H1 (cell line): ENCODE results near the gene NET1. TPM values are rescaled to one million over a fixed set of nuclear protein-coding genes. Genes with fewer than 3 reads are reported as not detected.

Experiments
- CTCF ChIA-PET: fragments of 300-600 bp; sonication (Branson Sonifier 250); formaldehyde crosslinking; loops from one replicate; lab custom pipeline; 2021; ENCODE audit not compliant: partially characterized antibody; lab: Charles Lee
- POLR2A ChIA-PET: fragments of 300-600 bp; sonication (Branson Sonifier 250); formaldehyde crosslinking; loops from one replicate; lab custom pipeline; 2021; ENCODE audit warnings: inconsistent platforms; ENCODE audit not compliant: partially characterized antibody; lab: Charles Lee
- DNase-seq, 2 experiments: peaks; one replicate each; pipeline versions ENCODE4 v3.0.0 to v3.0.0-alpha.2; 2010 to 2022; ENCODE audit warnings: low spot score in 2 of 2, low read depth in 1 of 2, mixed read lengths in 1 of 2
- FAIRE-seq: peaks from 2 replicates; lab custom pipeline; 2011; peaks lifted over from hg19 to GRCh38; lab: Jason Lieb, UNC
- H2AFZ ChIP-seq: 2 replicates; pipeline ENCODE4 v1.8.1; 2012; ENCODE audit warnings: low read length, inconsistent platforms
- H2AK5ac ChIP-seq: 2 replicates; pipeline ENCODE4 v1.6.1; 2013; ENCODE audit warnings: low read depth, low read length
- H2BK120ac ChIP-seq: replicated peaks from 2 replicates; pipeline ENCODE3; 2013; ENCODE audit warnings: low read depth, low read length, inconsistent platforms
- H2BK12ac ChIP-seq: 2 replicates; pipeline ENCODE4 v1.6.1; 2013; ENCODE audit warnings: low read depth, low read length
- H2BK15ac ChIP-seq: 2 replicates; pipeline ENCODE4 v1.6.1; 2013; ENCODE audit warnings: low read length
- H2BK20ac ChIP-seq: 2 replicates; pipeline ENCODE4 v1.6.1; 2013; ENCODE audit warnings: low read length
- H2BK5ac ChIP-seq: 2 replicates; pipeline ENCODE4 v1.6.1; 2013; ENCODE audit warnings: low read depth, low read length
- H3K14ac ChIP-seq: 2 replicates; pipeline ENCODE4 v1.6.1; 2013; ENCODE audit warnings: inconsistent platforms; ENCODE audit not compliant: insufficient read length
- H3K18ac ChIP-seq: 2 replicates; pipeline ENCODE4 v1.6.1; 2013; ENCODE audit warnings: low read length; ENCODE audit errors: extremely low read depth
- H3K23ac ChIP-seq: 2 replicates; pipeline ENCODE4 v1.6.1; 2013; ENCODE audit warnings: inconsistent platforms; ENCODE audit not compliant: insufficient read length
- H3K23me2 ChIP-seq: 2 replicates; pipeline ENCODE4 v1.6.1; 2013; ENCODE audit warnings: low read depth, low read length
- H3K27ac ChIP-seq: 2 replicates; pipeline ENCODE4 v1.6.1; 2011; ENCODE audit warnings: low read depth, low read length, inconsistent platforms
- H3K27me3 ChIP-seq, 4 experiments: replicated peaks in 1 of 4; 1 replicate in 1 of 4; 2 replicates in 3 of 4; pipeline versions ENCODE4 v1.6.1 to v1.8.1; 2011 to 2013; ENCODE audit warnings: low read length in 3 of 4, mild to moderate bottlenecking in 3 of 4, inconsistent platforms in 2 of 4, mixed read lengths in 2 of 4, moderate library complexity in 1 of 4; ENCODE audit not compliant: control insufficient read depth in 3 of 4, insufficient read depth in 3 of 4; ENCODE audit errors: extremely low read depth in 1 of 4
- H3K36me3 ChIP-seq, 4 experiments: 2 replicates each; pipeline versions ENCODE4 v1.6.1 to v1.8.1; 2011 to 2013; ENCODE audit warnings: mild to moderate bottlenecking in 4 of 4, low read length in 3 of 4, moderate library complexity in 2 of 4, control low read depth in 1 of 4, inconsistent platforms in 1 of 4; ENCODE audit not compliant: insufficient read depth in 4 of 4, control insufficient read depth in 2 of 4
- H3K4ac ChIP-seq: replicated peaks from 2 replicates; pipeline ENCODE3; 2013; ENCODE audit warnings: low read length, low read depth, mixed read lengths, inconsistent platforms; ENCODE audit not compliant: insufficient read length
- H3K4me1 ChIP-seq, 4 experiments: replicated peaks in 1 of 4; 1 replicate in 1 of 4; 2 replicates in 3 of 4; pipeline versions ENCODE4 v1.6.1 to v1.8.1; 2011 to 2013; ENCODE audit warnings: low read length in 3 of 4, inconsistent platforms in 2 of 4, mixed read lengths in 1 of 4; ENCODE audit not compliant: insufficient read depth in 4 of 4, control insufficient read depth in 3 of 4
- H3K4me2 ChIP-seq, 2 experiments: 2 replicates each; pipeline versions ENCODE4 v1.6.1 to v1.8.1; 2011 to 2013; ENCODE audit warnings: low read depth in 2 of 2, low read length in 2 of 2, control low read depth in 1 of 2, inconsistent platforms in 1 of 2, mild to moderate bottlenecking in 1 of 2; ENCODE audit not compliant: insufficient read depth in 1 of 2
- H3K4me3 ChIP-seq, 4 experiments: fragments of 200-600, 300-600 bp in 1 of 4; sonication (generic), shearing (Covaris generic), sonication (Bioruptor Twin) in 1 of 4; 2 replicates each; pipeline versions ENCODE4 v1.5.1 to v1.8.1; 2011 to 2016; ENCODE audit warnings: low read length in 4 of 4, low read depth in 3 of 4, control low read depth in 2 of 4, inconsistent platforms in 2 of 4, mild to moderate bottlenecking in 2 of 4, mixed read lengths in 1 of 4, moderate library complexity in 1 of 4; ENCODE audit not compliant: insufficient read depth in 2 of 4; ENCODE audit errors: extremely low read depth in 1 of 4
- H3K56ac ChIP-seq: replicated peaks from 2 replicates; pipeline ENCODE3; 2013; ENCODE audit warnings: low read depth, mild to moderate bottlenecking, mixed read lengths, low read length, inconsistent platforms; ENCODE audit not compliant: insufficient read length
- H3K79me1 ChIP-seq: 2 replicates; pipeline ENCODE4 v1.6.1; 2013; ENCODE audit warnings: low read depth, low read length, control low read depth
- H3K79me2 ChIP-seq, 2 experiments: 2 replicates each; pipeline versions ENCODE4 v1.6.1 to v1.8.1; 2012 to 2013; ENCODE audit warnings: low read length in 2 of 2, mild to moderate bottlenecking in 2 of 2, inconsistent platforms in 1 of 2; ENCODE audit not compliant: insufficient read depth in 2 of 2, control insufficient read depth in 1 of 2
- H3K9ac ChIP-seq, 4 experiments: replicated peaks in 1 of 4; 1 replicate in 1 of 4; 2 replicates in 3 of 4; pipeline versions ENCODE4 v1.6.1 to v1.8.1; 2011 to 2013; ENCODE audit warnings: low read depth in 3 of 4, low read length in 3 of 4, control low read depth in 2 of 4, mild to moderate bottlenecking in 2 of 4, moderate library complexity in 2 of 4, inconsistent platforms in 1 of 4; ENCODE audit errors: extremely low read depth in 1 of 4
- H3K9me3 ChIP-seq, 2 experiments: 2 replicates each; pipeline versions ENCODE4 v1.6.1 to v1.8.1; 2012 to 2013; ENCODE audit warnings: mild to moderate bottlenecking in 2 of 2, moderate library complexity in 2 of 2, control low read depth in 1 of 2, inconsistent platforms in 1 of 2, low read depth in 1 of 2, low read length in 1 of 2, mixed read lengths in 1 of 2; ENCODE audit not compliant: insufficient read depth in 2 of 2
- H4K20me1 ChIP-seq, 2 experiments: replicated peaks in 1 of 2; 2 replicates each; pipeline versions ENCODE3 to v1.8.1; 2011 to 2013; ENCODE audit warnings: inconsistent platforms in 2 of 2, low read length in 2 of 2, mild to moderate bottlenecking in 1 of 2; ENCODE audit not compliant: insufficient read depth in 2 of 2, control insufficient read depth in 1 of 2
- H4K5ac ChIP-seq: 2 replicates; pipeline ENCODE4 v1.6.1; 2013; ENCODE audit warnings: low read length, low read depth, mixed read lengths, inconsistent platforms; ENCODE audit not compliant: insufficient read length
- H4K8ac ChIP-seq: 2 replicates; pipeline ENCODE4 v1.8.0; 2013; ENCODE audit warnings: mild to moderate bottlenecking, moderate library complexity, low read length, inconsistent platforms; ENCODE audit not compliant: insufficient read depth; ENCODE audit errors: extremely low read depth
- H4K91ac ChIP-seq: replicated peaks from 2 replicates; pipeline ENCODE3; 2013; ENCODE audit warnings: low read length, mixed read lengths, inconsistent platforms; ENCODE audit not compliant: insufficient read length
- CBX5 ChIP-seq: fragments of 300-800, 300-1000 bp; sonication (generic); IDR thresholded peaks from 2 replicates; pipeline ENCODE4 v1.7.1; 2016; ENCODE audit warnings: antibody characterized with exemption, low read length, low read depth
- KDM1A ChIP-seq: fragments of 200-600, 300-600 bp; sonication (generic); IDR thresholded peaks from 2 replicates; pipeline ENCODE4 v1.7.1; 2016; ENCODE audit warnings: mild to moderate bottlenecking, low read length, borderline replicate concordance
- NRF1 ChIP-seq: IDR thresholded peaks from 2 replicates; pipeline ENCODE4 v1.6.1; 2011; ENCODE audit warnings: mild to moderate bottlenecking, low read depth, low read length, improper control_type of control experiment
- POLR2AphosphoS5 ChIP-seq: IDR thresholded peaks from 2 replicates; pipeline ENCODE4 v1.6.1; 2011; ENCODE audit warnings: low read depth, low read length
- RAD21 ChIP-seq, 2 experiments: IDR thresholded peaks in 1 of 2; conservative IDR thresholded peaks in 1 of 2; 2 replicates each; pipeline ENCODE4 v1.6.1; 2011; ENCODE audit warnings: low read depth in 2 of 2, low read length in 2 of 2, improper control_type of control experiment in 1 of 2, inconsistent platforms in 1 of 2, mild to moderate bottlenecking in 1 of 2, moderate library complexity in 1 of 2
- RNF2 ChIP-seq: fragments of 200-900, 300-1000 bp; sonication (generic); IDR thresholded peaks from 2 replicates; pipeline ENCODE4 v1.7.1; 2016; ENCODE audit warnings: borderline replicate concordance, low read depth, mild to moderate bottlenecking, antibody characterized with exemption, low read length; ENCODE audit not compliant: poor library complexity, severe bottlenecking; ENCODE audit errors: missing control alignments
- RXRA ChIP-seq: IDR thresholded peaks from 2 replicates; pipeline ENCODE4 v1.6.1; 2011; ENCODE audit warnings: low read depth, mild to moderate bottlenecking, low read length, moderate library complexity; ENCODE audit not compliant: insufficient read depth
- SAP30 ChIP-seq: fragments of 300-600 bp; sonication (generic); IDR thresholded peaks from 2 replicates; pipeline ENCODE4 v1.7.1; 2012; ENCODE audit warnings: low read length, moderate library complexity, mild to moderate bottlenecking, inconsistent platforms; ENCODE audit not compliant: insufficient read depth, insufficient replicate concordance
- TAF7 ChIP-seq: optimal IDR thresholded peaks from 2 replicates; pipeline ENCODE3; 2011; ENCODE audit warnings: low read depth, mild to moderate bottlenecking, inconsistent platforms, low read length, moderate library complexity, borderline replicate concordance
- WGBS, 2 experiments: shearing (Covaris generic) in 1 of 2; methylation state at CpG; one replicate each; pipeline versions ENCODE4 v1.1.6 to v1.1.7; 2013 to 2015; ENCODE audit warnings: low lambda C conversion rate in 2 of 2, mixed read lengths in 2 of 2, inconsistent platforms in 1 of 2, low coverage in 1 of 2, missing lambda C conversion rate in 1 of 2; ENCODE audit not compliant: insufficient replicate concordance in 2 of 2, insufficient coverage in 1 of 2, insufficient read length in 1 of 2; ENCODE audit errors: extremely low coverage in 1 of 2, missing lambda C conversion rate in 1 of 2; 5-methylcytosine and 5-hydroxymethylcytosine counted together
- polyA plus RNA-seq, 7 experiments: library from polyadenylated mRNA; depleted of rRNA in 3 of 7; stranded (reverse) in 5 of 7; unstranded in 2 of 7; fragments of >200 nt in 5 of 7; fragments of 200-250 nt in 2 of 7; gene quantifications; 1 replicate in 5 of 7; 2 replicates in 1 of 7; 4 replicates in 1 of 7; pipeline versions ENCODE4 v1.2.1 to v1.2.3, GENCODE V29; 2011 to 2013; ENCODE audit warnings: missing spikeins in 2 of 7, mixed read lengths in 2 of 7
- total RNA-seq: library from RNA; stranded (reverse); fragmentation: NEBNext Ultra II Directional; extraction: Animal tissue kit (Norgen Biotek cat#: 25700); gene quantifications from 2 replicates; pipeline ENCODE4 v1.2.1, GENCODE V29; 2021

NET1 gene
- total and polyA plus RNA-seq, 2 of the 8 experiments (the other 6 are each of a cell fraction or from before 2014, with no cell fraction given): 21.5 to 117 TPM

DNA sequence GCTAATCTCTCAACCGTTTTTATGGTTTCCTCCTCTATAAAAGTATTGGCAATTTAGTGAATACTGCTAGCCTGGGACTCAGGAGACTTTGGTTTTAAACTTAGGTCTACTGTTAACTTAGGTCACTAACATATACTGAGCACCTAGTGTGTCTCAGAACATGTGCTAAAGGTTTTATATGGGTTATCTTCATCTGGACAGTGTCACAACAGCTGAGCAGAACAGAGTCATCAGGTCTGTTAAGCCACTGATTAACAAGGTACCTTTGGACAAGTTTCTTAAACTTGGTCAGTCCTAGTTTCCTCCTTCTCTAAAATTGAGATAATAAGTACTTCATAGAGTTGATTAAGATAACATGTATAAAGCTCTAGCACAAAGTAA lies 30.6 kb downstream of the NET1 start:
- 77% methylated on average over 1 of the region's 1 CpG; no CpG with 5 or more reads in 1 of the 2 experiments for WGBS, 2 experiments
- Histone ChIP-seq H3K27me3 (no peaks in the 10 kb centered on the region), H2BK15ac (no peak overlapping the region), H4K5ac (no peak overlapping the region), H3K4me2 (no peak overlapping the region), H2AK5ac (no peak overlapping the region), H3K23ac (no peak overlapping the region), H3K79me1 (no peaks in the 10 kb centered on the region), H4K8ac (no peak overlapping the region), H2BK5ac (no peak overlapping the region), H3K18ac (no peak overlapping the region), H2AFZ (no peak overlapping the region), H2BK12ac (no peak overlapping the region), H3K9me3 (no peaks in the 10 kb centered on the region), H3K9ac (no peak overlapping the region), H3K14ac (no peak overlapping the region), H3K4ac (peak overlapping the region; percentile 80), H3K36me3 (peaks cover 0 to 3% (median 0%) of the 10 kb centered on the region in 4 experiments; a peak in 1 of 8 replicates), H3K4me1 (peaks cover 0 to 3% (median under 1%) of the 10 kb centered on the region in 4 experiments; a peak in 4 of 7 replicates), H3K23me2 (peaks cover 2% of the 10 kb centered on the region; the same call in 1 of the 2 replicates), H3K79me2 (peaks cover 0 to 23% of the 10 kb centered on the region in 2 experiments; a peak in 2 of 4 replicates), H2BK20ac (no peak overlapping the region), H2BK120ac (no peak overlapping the region), H3K27ac (no peak overlapping the region), H3K4me3 (no peak overlapping the region), H4K91ac (no peak overlapping the region), H4K20me1 (peaks cover 0 to 4% of the 10 kb centered on the region in 2 experiments), H3K56ac (no peak overlapping the region)
- ChIA-PET POLR2A (no interaction called here), CTCF (interaction anchor here (0.9 to 11.1 kb wide), 27 partner anchors 9 to 593 kb away, joined by 3 to 200 read pairs (median 4); partner anchors contain the start of gene CALML5)
- FAIRE-seq (no peak), DNase-seq (no peak)
- TF ChIP-seq CBX5: no peak
- TF ChIP-seq NRF1: no peak
- TF ChIP-seq POLR2AphosphoS5: no peak
- TF ChIP-seq TAF7: no peak
- TF ChIP-seq KDM1A: no peak
- no peak for TF ChIP-seq SAP30
- no peak for TF ChIP-seq RXRA
- no peak for TF ChIP-seq RNF2
- no peak for TF ChIP-seq RAD21 (IDR thresholded peaks at IDR 0.05 in 1 of 2, conservative IDR thresholded peaks at IDR 0.05 in 1 of 2; ENCODE audit: low read depth in 2 of 2, low read length in 2 of 2)
